AG08395 (cell line): ENCODE results near the gene PCDHGA2.

Experiments used
- DNase-seq: peaks from one replicate; pipeline ENCODE4 v3.0.0; 2012; ENCODE audit warnings: mixed read lengths, low spot score

The PCDHGA2 gene

GRCh38 chr5:141382469-141383294 lies 44.1 kb downstream of the PCDHGA2 start, which contains the start of gene PCDHGA7:
Gene PCDHGA7, plus strand, starts transcription at chr5:141382742. Its CDS starts 158 bp downstream, at chr5:141382900.
- peak; percentile 42 for DNase-seq

- DNase-seq = no peak
Measured at GRCh38 chr5:141383345-141383744, 44.8 kb downstream of the PCDHGA2 start.

- DNase-seq = no peak
Measured at GRCh38 chr5:141384471-141385267, 46.1 kb downstream of the PCDHGA2 start.

- DNase-seq = peak; percentile 29
Measured at GRCh38 chr5:141387557-141388311, 49.2 kb downstream of the PCDHGA2 start, which contains the start of gene PCDHGB4. Gene PCDHGB4, plus strand, starts transcription at chr5:141387698. Its CDS starts 187 bp downstream, at chr5:141387885.

- no peak for DNase-seq
Measured at GRCh38 chr5:141388661-141389060, 50.1 kb downstream of the PCDHGA2 start.

GRCh38 chr5:141389153-141390042 lies 50.8 kb downstream of the PCDHGA2 start:
- DNase-seq = no peak

- no peak for DNase-seq
Measured at GRCh38 chr5:141392429-141393198, 54.1 kb downstream of the PCDHGA2 start, which contains the start of gene PCDHGA8. Gene PCDHGA8, plus strand, starts transcription at chr5:141392633. Its CDS starts 181 bp downstream, at chr5:141392814.
